Measurements from ENCODE around the gene CACNB2.
"Not testable (repeated sequence)": the region's sequence is repeated elsewhere in the genome, so short reads cannot be mapped to it uniquely, and the experiment has no call there.

The CACNB2 gene

GRCh38 chr10:18401416-18402195 lies 261.4 kb downstream of the CACNB2 start:
- DNase-seq (ENCODE audit: low read depth) = no peak

- no peak for DNase-seq (ENCODE audit: low read depth)
Observed at GRCh38 chr10:18402853-18403252, 262.6 kb downstream of the CACNB2 start.

DNA sequence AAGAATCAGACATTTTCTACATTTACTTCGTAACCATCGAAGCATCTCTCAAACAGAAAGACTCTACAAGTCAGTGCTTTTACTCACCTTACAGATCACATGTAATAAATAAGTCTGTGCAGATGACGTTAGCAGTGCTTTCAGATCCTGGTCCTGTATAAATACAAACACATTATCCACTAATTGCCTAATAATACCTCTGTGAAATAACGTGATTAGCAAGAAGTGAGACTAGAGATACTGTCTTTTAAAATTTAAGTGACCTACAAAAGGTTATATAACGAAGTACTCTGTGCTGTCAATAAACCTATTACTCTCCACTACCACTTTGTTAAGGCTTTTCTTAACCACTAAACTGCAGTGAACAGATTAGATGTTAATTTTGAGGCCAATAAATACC lies 264.3 kb downstream of the CACNB2 start:
- no peak for DNase-seq (ENCODE audit: low read depth)

- no peak for DNase-seq (ENCODE audit: low read depth)
Observed at GRCh38 chr10:18406136-18406535, 265.9 kb downstream of the CACNB2 start.

DNA sequence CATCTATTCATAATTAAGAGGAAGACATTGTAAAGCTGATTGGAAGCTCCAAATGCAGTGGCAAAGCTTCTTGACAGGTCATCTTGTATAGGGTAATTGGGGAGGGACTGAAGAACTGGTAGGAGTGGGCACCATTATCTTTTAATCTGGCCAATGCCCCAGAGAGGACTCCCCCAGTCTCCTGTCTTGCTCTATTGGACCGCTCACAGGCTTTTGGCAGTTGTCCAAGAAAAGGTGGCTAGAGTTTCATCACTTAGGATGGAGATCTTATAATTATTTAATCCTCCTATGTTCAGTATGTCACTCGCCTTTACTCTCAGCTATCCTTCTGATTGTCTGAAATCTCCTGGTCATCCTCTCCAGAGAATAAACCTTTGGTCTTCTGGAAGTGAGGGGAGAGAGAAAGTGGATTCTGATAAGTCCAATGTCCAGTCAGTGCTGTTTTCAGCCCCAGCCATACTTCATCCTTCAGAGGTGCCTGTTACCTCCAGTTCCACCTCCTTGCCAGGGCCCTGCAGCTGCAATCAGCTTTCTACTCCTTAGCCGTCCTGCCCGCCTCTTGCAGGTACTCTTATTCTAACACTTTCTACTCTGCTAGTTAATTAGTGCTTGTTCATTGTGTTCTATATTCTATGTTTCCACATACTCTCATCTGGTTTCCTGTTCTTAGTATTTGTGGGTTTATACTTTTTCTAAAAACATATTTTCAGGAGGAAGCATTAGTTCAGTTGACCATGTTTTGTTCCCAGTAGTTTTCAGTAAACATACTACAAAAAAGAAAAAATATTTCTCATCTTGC lies 269.6 kb downstream of the CACNB2 start:
- no peak for DNase-seq (ENCODE audit: low read depth)

GRCh38 chr10:18414061-18414460 lies 273.8 kb downstream of the CACNB2 start:
- no peak for DNase-seq (ENCODE audit: low read depth)

DNA sequence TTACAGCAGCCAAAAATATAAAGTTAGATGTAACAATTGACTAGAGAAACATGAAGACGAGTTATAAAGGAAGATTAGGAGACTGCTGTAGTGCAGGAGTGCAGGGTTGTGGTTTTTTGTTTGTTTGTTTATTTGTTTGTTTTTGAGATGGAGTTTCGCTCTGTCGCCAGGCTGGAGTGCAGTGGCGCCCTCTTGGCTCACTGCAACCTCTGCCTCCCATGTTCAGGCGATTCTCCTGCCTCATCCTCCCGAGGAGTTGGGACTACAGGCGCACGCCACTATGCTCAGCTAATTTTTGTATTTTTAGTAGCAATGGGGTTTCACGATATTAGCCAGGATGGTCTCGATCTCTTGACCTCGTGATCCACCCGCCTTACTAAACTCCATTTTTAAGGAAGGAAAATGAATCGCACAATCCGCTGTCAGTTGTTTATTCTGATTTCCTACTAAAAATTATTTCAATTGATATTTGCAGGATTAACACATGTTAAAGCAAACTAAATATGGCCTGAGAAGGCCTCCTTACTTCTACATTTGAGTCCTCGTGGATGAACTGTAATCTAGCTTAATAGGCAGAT lies 277.8 kb downstream of the CACNB2 start:
- no peak for DNase-seq (ENCODE audit: low read depth)

DNA sequence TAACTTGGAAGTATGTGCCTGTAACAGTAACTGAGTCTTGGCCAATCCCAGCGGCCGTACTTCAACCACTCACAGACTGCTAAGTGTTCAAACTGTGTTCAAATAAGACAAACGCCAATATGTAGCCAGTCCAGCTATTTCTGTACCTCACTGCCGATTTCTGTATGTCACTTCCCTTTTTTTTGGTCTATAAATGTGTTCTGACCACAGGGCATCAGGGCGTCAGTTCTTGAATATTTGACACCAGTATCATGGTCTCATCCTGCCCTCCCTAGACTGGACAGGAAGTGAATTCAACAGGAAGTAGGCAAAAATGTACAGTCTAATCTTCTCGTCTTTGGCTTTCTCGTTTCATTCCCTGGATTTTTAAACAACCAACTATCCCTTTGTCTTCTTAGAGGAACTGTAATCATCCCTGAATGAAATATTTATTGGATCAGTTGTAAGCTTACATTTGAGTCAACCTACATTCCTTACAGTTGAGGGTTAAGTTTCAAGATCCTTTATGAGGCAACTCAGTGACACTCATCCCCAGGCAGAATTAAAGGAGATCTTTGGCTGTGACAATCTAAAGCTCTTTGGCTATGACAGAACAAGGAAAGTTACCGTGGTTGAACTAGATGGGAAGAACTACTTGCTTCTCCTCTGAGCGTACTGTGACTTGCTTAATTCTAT lies 278.5 kb downstream of the CACNB2 start:
- DNase-seq (ENCODE audit: low read depth) = peak; percentile 14

DNA sequence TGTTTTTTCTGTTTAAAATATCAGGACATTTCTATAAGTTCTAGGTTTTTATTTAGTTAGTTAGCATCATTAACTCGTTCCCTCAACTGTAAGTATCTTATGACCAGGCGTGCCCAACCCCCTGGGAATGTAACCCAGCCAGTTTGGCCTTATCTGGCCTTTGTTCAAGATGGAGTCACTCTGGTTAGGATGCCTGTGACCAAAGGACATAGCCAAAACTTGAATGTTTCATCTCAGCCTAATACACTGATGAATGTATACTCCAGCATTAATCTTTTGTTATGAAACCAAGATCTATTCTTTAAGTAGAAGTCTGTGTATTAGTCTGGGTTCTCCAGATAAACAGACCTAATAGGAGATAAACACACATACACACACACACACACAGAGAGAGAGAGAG lies 279.7 kb downstream of the CACNB2 start:
- DNase-seq (ENCODE audit: low read depth) = no peak

- DNase-seq (ENCODE audit: low read depth) = no peak
Observed at GRCh38 chr10:18421726-18422293, 281.6 kb downstream of the CACNB2 start.

- no peak for DNase-seq (ENCODE audit: low read depth)
Observed at GRCh38 chr10:18423058-18423637, 282.9 kb downstream of the CACNB2 start.

DNA sequence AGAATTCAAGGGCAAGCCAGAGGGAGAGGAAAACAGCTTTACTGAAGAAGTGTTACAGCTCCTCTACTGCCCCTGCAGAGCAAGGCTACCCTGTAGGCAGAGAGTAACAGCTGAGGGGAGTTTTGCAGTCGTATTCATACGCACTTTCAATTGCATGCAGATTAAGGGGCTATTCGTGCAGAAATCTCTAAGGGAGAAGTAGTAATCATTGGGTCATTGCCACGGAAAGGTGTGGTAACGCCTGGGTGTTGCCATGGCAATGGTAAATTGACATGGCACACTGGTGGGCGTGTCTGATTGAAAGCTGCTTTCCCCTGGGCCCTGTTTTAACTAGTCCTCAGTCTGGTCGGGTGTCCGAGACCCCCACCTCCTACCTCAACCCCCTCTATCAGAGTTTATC lies 284.0 kb downstream of the CACNB2 start:
- no peak for DNase-seq (ENCODE audit: low read depth)

DNA sequence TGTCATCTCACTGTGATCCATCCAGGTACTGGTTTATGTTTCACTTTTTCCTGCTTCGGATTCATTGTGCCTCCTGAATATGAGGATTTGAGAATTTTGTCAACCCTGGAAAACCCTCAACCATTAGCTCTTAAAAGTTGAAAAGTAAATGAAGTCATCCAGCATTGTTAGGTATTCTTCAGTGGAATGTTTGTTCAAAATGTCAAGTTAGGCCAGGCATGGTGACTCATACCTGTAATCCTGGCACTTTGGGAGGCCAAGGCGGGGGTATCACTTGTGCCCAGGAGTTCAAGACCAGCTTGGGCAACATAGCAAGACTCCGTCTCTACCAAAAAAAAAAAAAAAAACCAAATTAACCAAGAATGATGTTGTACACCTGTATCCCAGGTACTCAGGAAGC lies 289.1 kb downstream of the CACNB2 start:
- DNase-seq (ENCODE audit: low read depth) = no peak

- DNase-seq (ENCODE audit: low read depth) = no peak
Observed at GRCh38 chr10:18436902-18437301, 296.7 kb downstream of the CACNB2 start.

DNA sequence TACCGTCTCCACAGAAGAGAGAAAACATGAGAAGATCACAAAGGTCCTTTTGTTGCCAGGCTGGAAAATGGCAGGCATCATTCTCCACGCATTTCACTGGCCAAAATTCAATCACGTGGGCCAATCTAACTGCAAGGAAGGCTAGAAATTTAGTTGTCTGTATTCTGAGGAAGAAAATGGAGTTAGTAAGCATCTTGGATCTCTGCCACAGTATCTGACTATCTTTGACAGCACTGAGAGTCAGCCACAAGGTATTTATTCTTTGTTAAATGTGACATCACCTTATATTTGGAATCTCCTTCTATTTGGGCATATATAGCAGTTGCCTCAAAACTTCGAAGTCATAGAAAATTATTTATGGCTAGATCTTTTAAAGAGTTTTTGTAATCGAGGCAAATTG lies 297.3 kb downstream of the CACNB2 start:
- peak; percentile 31 for DNase-seq (ENCODE audit: low read depth)

GRCh38 chr10:18438361-18439126 lies 298.3 kb downstream of the CACNB2 start:
- DNase-seq (ENCODE audit: low read depth) = no peak

DNA sequence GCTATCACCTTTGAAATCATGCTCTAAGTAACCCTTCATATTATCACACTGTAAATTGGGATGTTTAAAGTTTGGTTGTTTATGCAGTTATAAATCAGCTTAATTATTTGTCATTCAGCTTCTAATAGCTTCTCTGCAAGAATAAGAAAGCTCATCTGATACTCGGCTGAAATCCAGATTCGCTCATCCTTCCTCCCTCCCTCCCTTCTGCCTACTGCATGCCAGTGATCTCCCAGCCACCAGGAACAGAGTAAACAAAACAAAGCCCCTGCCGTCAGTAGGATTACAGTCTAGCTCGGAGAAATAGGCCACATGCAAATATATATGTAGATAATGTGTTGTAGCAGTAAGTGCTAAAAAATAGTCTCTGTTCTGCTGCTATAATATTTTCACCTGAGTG lies 299.4 kb downstream of the CACNB2 start:
- DNase-seq (ENCODE audit: low read depth) = no peak

DNA sequence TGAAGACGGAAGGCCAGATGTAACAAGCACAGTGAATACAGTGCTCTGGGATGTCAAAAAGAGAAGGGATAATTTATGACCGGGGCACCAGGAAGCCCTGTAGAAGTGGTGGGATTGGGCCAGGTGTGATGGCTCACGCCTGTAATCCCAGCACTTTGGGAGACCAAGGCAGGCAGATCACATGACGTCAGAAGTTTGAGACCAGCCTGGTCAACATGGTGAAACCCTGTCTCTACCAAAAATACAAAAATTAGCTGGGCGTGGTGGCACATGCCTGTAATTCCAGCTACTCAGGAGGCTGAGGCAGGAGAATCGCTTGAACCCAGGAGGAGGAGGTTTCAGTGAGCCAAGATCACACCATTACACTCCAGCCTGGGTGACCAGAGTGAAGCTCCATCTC lies 305.4 kb downstream of the CACNB2 start:
- DNase-seq (ENCODE audit: low read depth) = not testable (repeated sequence)

GRCh38 chr10:18446205-18446604 lies 306.0 kb downstream of the CACNB2 start:
- DNase-seq (ENCODE audit: low read depth) = no peak

- no peak for DNase-seq (ENCODE audit: low read depth)
Observed at GRCh38 chr10:18449611-18450026, 309.4 kb downstream of the CACNB2 start.

DNA sequence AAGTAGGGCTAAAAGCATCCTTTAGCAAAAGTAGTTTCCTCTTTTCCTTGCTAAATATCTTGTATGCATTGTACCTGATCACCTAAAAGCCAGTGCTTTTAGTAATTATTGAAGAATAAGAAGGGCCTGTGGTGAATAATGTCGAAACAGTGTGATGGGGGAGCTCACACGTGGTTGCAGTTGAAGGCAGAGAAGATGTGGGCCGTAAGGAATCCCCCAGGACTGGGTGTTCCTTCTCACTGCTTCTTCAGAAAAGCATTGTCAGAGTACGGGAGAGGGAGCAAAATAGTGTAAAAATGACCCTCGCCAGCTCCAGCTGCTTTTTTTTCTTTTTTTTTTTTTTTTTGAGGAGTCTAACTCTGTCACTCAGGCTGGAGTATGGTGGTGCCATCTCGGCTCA lies 310.1 kb downstream of the CACNB2 start:
- no peak for DNase-seq (ENCODE audit: low read depth)

Data from iris pigment epithelial cell (primary cell).